GM12878 (cell line): ENCODE data around the gene CASQ1. TPM values are rescaled to one million over a fixed set of nuclear protein-coding genes. Genes with fewer than 3 reads are reported as not detected.

Experiments
- ATAC-seq: fragments of 200-7000 bp; cut with Tn5 transposase; 3 replicates; pipeline ENCODE4 v1.9.1; 2020; ENCODE audit warnings: mild to moderate bottlenecking, moderate library complexity
- BruUV-seq: library from RNA; stranded (reverse); fragments of 400-500 nt; replicated peaks from 2 replicates; lab custom pipeline; 2021; lab: Mats Ljungman, UMichigan
- CTCF ChIA-PET: fragments of 300-600 bp; sonication (Branson Sonifier 250); formaldehyde crosslinking; extraction: SDS; loops from one replicate; lab custom pipeline; 2021; ENCODE audit warnings: inconsistent platforms; lab: Yijun Ruan, JAX
- POLR2A ChIA-PET: fragments of 350-600 bp; formaldehyde crosslinking; extraction: SDS; loops from one replicate; lab custom pipeline; 2021; ENCODE audit warnings: inconsistent platforms; lab: Charles Lee
- RAD21 ChIA-PET: fragments of 300-600 bp; sonication (Branson Sonifier 250); formaldehyde crosslinking; loops from one replicate; lab custom pipeline; 2023; ENCODE audit warnings: antibody characterized with exemption; ENCODE audit not compliant: unreplicated experiment; lab: Charles Lee
- SMC1A ChIA-PET: fragments of 300-600 bp; sonication (Branson Sonifier 250); formaldehyde crosslinking; loops from one replicate; lab custom pipeline; 2023; ENCODE audit not compliant: unreplicated experiment, uncharacterized antibody; lab: Charles Lee
- DNase-seq: peaks from one replicate; pipeline ENCODE4 v3.0.0-alpha.2; 2011; ENCODE audit warnings: low read depth, low spot score
- FAIRE-seq: peaks from 3 replicates; lab custom pipeline; 2011; peaks lifted over from hg19 to GRCh38; lab: Jason Lieb, UNC
- H2AFZ ChIP-seq: 2 replicates; pipeline ENCODE4 v1.6.0; 2011; ENCODE audit warnings: low read depth, low read length, control low read depth; ENCODE audit not compliant: control insufficient read depth
- H3K27ac ChIP-seq: 2 replicates; pipeline ENCODE4 v1.5.1; 2011; ENCODE audit warnings: control low read depth; ENCODE audit not compliant: control insufficient read depth, insufficient read depth
- H3K27me3 ChIP-seq, 2 experiments: replicated peaks in 1 of 2; 2 replicates each; pipeline versions ENCODE4 v1.6.0 to v1.6.1; 2011; ENCODE audit warnings: low read length in 1 of 2; ENCODE audit not compliant: control insufficient read depth in 2 of 2, insufficient read depth in 2 of 2
- H3K36me3 ChIP-seq, 2 experiments: 2 replicates each; pipeline ENCODE4 v1.5.1; 2011; ENCODE audit warnings: low read length in 1 of 2; ENCODE audit not compliant: control insufficient read depth in 2 of 2, insufficient read depth in 2 of 2
- H3K4me1 ChIP-seq: 2 replicates; pipeline ENCODE4 v1.6.1; 2011; ENCODE audit warnings: mild to moderate bottlenecking, low read length, moderate library complexity, mixed read lengths; ENCODE audit not compliant: control insufficient read depth, insufficient read depth
- H3K4me2 ChIP-seq: 2 replicates; pipeline ENCODE4 v1.6.0; 2011; ENCODE audit warnings: control low read depth; ENCODE audit not compliant: control insufficient read depth, insufficient read depth
- H3K4me3 ChIP-seq: fragments of 200-600 bp; sonication (generic); 2 replicates; pipeline ENCODE4 v1.5.1; 2016
- H3K79me2 ChIP-seq: 2 replicates; pipeline ENCODE4 v1.6.0; 2011; ENCODE audit warnings: low read length; ENCODE audit not compliant: control insufficient read depth, insufficient read depth
- H3K9ac ChIP-seq: 2 replicates; pipeline ENCODE4 v1.8.0; 2011; ENCODE audit warnings: low read length, control low read depth, mixed read lengths; ENCODE audit not compliant: control insufficient read depth, insufficient read depth
- H3K9me3 ChIP-seq: replicated peaks from 3 replicates; pipeline ENCODE4 v1.5.1; 2011; ENCODE audit warnings: mild to moderate bottlenecking, low read length; ENCODE audit not compliant: control insufficient read depth, insufficient read depth
- H4K20me1 ChIP-seq: 2 replicates; pipeline ENCODE4 v1.6.0; 2011; ENCODE audit not compliant: control insufficient read depth, insufficient read depth
- CHD4 ChIP-seq: fragments of 200-600 bp; sonication (generic); IDR thresholded peaks from 2 replicates; pipeline ENCODE4 v1.6.1; 2016; ENCODE audit warnings: mild to moderate bottlenecking
- EZH2 ChIP-seq: IDR thresholded peaks from 2 replicates; pipeline ENCODE4 v1.6.1; 2012; ENCODE audit warnings: low read depth, mild to moderate bottlenecking, control low read depth, inconsistent platforms, low read length, borderline replicate concordance; ENCODE audit not compliant: control insufficient read depth
- FOXK2 ChIP-seq: fragments of 450-650 bp; IDR thresholded peaks from 2 replicates; pipeline ENCODE4 v1.6.1; 2017; ENCODE audit warnings: mild to moderate bottlenecking, moderate library complexity
- HDGF ChIP-seq: fragments of 450-650 bp; IDR thresholded peaks from 2 replicates; pipeline ENCODE4 v1.6.1; 2016; ENCODE audit warnings: antibody characterized with exemption
- JUND ChIP-seq: IDR thresholded peaks from 2 replicates; pipeline ENCODE4 v1.6.1; 2012; ENCODE audit warnings: low read depth, mild to moderate bottlenecking, low read length, improper control_type of control experiment, moderate library complexity
- KAT2A ChIP-seq: conservative IDR thresholded peaks from 2 replicates; pipeline ENCODE4 v1.6.1; 2011; ENCODE audit warnings: low read depth, low read length; ENCODE audit not compliant: control insufficient read depth
- NR2C2 ChIP-seq: IDR thresholded peaks from 2 replicates; pipeline ENCODE4 v1.6.1; 2011; ENCODE audit warnings: borderline replicate concordance, low read depth; ENCODE audit not compliant: control insufficient read depth, insufficient read length
- NR2F1 ChIP-seq: fragments of 450-650 bp; conservative IDR thresholded peaks from 2 replicates; pipeline ENCODE4 v1.6.1; 2017; ENCODE audit warnings: mild to moderate bottlenecking
- POLR2AphosphoS2 ChIP-seq: IDR thresholded peaks from 2 replicates; pipeline ENCODE4 v1.6.1; 2011; ENCODE audit warnings: low read depth, mild to moderate bottlenecking, low read length, improper control_type of control experiment, moderate library complexity
- POU2F2 ChIP-seq: IDR thresholded peaks from 3 replicates; pipeline ENCODE4 v1.6.1; 2011; ENCODE audit warnings: low read depth, mild to moderate bottlenecking, low read length, borderline replicate concordance
- SMAD1 ChIP-seq: fragments of 450-650 bp; IDR thresholded peaks from 2 replicates; pipeline ENCODE4 v1.6.1; 2018; ENCODE audit warnings: mild to moderate bottlenecking, low read depth; ENCODE audit not compliant: partially characterized antibody
- STAT3 ChIP-seq: IDR thresholded peaks from 2 replicates; pipeline ENCODE4 v1.6.1; 2011; ENCODE audit warnings: low read depth, low read length, improper control_type of control experiment
- TCF12 ChIP-seq: IDR thresholded peaks from 2 replicates; pipeline ENCODE4 v1.6.1; 2011; ENCODE audit warnings: low read depth, mild to moderate bottlenecking, low read length
- YY1 ChIP-seq: IDR thresholded peaks from 2 replicates; pipeline ENCODE4 v1.6.1; 2011; ENCODE audit warnings: low read depth, mild to moderate bottlenecking, low read length
- ZNF384 ChIP-seq: IDR thresholded peaks from 2 replicates; pipeline ENCODE4 v1.6.1; 2012; ENCODE audit warnings: low read depth, mild to moderate bottlenecking, low read length, improper control_type of control experiment, borderline replicate concordance
- WGBS: methylation state at CpG from one replicate; pipeline ENCODE4 v1.1.6; 2016; ENCODE audit warnings: low lambda C conversion rate; ENCODE audit not compliant: insufficient replicate concordance, insufficient coverage; ENCODE audit errors: missing lambda C conversion rate; 5-methylcytosine and 5-hydroxymethylcytosine counted together
- in situ Hi-C: fragments of 300-500 bp; cut with MboI; formaldehyde crosslinking; loops from 9 replicates; pipeline ENCODE4 v1.14.3; 2018; ENCODE audit warnings: mixed read lengths
- intact Hi-C: fragments of 100-400 bp; cut with micrococcal nuclease; formaldehyde crosslinking; loops from one replicate; pipeline ENCODE4 v1.14.2; 2022; ENCODE audit not compliant: unreplicated experiment
- polyA plus RNA-seq, 11 experiments: library from polyadenylated mRNA; depleted of rRNA in 4 of 11; unstranded in 6 of 11; stranded (reverse) in 5 of 11; fragments of >200 nt; fragmentation: Nextera tagmentation in 4 of 11; fragmentation: Illumina TruSeq in 1 of 11; extraction: Ambion mirVana in 4 of 11; extraction: Trizol in 1 of 11; gene quantifications; 1 replicate in 1 of 11; 2 replicates in 10 of 11; pipeline versions ENCODE4 v1.2.1 to v1.2.3, GENCODE V29; 2011 to 2016; ENCODE audit warnings: inconsistent platforms in 2 of 11, missing spikeins in 2 of 11, low read depth in 1 of 11
- total RNA-seq, 4 experiments: library from RNA; depleted of rRNA in 3 of 4; stranded (reverse); fragments of >200 nt in 3 of 4; fragmentation: Illumina TruSeq in 1 of 4; extraction: Trizol in 1 of 4; gene quantifications; 2 replicates each; pipeline versions ENCODE4 v1.2.1 to v1.2.3, GENCODE V29; 2013 to 2021
- TF ChIP-seq, protein P1 (sequence below), 3 experiments: IDR thresholded peaks in 2 of 3; conservative IDR thresholded peaks in 1 of 3; 2 replicates each; pipeline ENCODE4 v1.5.1; 2011; ENCODE audit warnings: low read depth in 3 of 3, low read length in 3 of 3, mild to moderate bottlenecking in 3 of 3, control low read depth in 2 of 3, moderate library complexity in 2 of 3, inconsistent platforms in 1 of 3, mixed read lengths in 1 of 3; ENCODE audit not compliant: control insufficient read depth in 2 of 3, insufficient read depth in 1 of 3; ENCODE audit errors: extremely low read depth in 1 of 3
- TF ChIP-seq, protein P2 (sequence below): fragments of 150-350 bp; IDR thresholded peaks from 2 replicates; pipeline ENCODE4 v1.6.1; 2016; ENCODE audit warnings: low read depth, low read length

The CASQ1 gene
- total and polyA plus RNA-seq, 10 of the 15 experiments (the other 5 are each of a cell fraction or from before 2014, with no cell fraction given): 0.10 to 0.77 (median 0.34) TPM

DNA sequence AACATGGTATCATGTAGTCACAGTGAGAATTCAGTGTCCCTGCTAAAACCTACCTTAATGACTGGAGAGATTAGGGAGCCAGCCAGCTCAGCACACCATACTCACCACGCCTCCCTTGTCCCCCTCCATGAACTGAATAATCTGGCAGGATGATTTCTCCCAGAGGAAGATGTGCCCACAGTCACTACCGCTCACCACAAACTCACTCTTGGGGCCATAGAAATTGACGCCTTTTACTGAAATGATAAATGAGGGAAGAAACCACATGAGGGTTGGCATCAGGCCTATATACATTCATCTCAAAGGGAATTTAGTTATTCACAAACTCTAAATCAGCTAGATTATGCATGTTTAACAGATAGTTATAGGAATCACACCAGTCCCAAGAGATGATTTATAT is 32.2 kb downstream of the CASQ1 start (continued):
- TF ChIP-seq, protein P1, sequence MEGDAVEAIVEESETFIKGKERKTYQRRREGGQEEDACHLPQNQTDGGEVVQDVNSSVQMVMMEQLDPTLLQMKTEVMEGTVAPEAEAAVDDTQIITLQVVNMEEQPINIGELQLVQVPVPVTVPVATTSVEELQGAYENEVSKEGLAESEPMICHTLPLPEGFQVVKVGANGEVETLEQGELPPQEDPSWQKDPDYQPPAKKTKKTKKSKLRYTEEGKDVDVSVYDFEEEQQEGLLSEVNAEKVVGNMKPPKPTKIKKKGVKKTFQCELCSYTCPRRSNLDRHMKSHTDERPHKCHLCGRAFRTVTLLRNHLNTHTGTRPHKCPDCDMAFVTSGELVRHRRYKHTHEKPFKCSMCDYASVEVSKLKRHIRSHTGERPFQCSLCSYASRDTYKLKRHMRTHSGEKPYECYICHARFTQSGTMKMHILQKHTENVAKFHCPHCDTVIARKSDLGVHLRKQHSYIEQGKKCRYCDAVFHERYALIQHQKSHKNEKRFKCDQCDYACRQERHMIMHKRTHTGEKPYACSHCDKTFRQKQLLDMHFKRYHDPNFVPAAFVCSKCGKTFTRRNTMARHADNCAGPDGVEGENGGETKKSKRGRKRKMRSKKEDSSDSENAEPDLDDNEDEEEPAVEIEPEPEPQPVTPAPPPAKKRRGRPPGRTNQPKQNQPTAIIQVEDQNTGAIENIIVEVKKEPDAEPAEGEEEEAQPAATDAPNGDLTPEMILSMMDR (IDR thresholded peaks at IDR 0.05 in 2 of 3, conservative IDR thresholded peaks at IDR 0.05 in 1 of 3; ENCODE audit: control insufficient read depth in 2 of 3, extremely low read depth in 1 of 3, insufficient read depth in 1 of 3, low read depth in 3 of 3, low read length in 3 of 3): no peak
- no peak for TF ChIP-seq JUND
- no peak for TF ChIP-seq POU2F2
- TF ChIP-seq NR2F1: no peak
- no peak for TF ChIP-seq YY1
- no peak for TF ChIP-seq POLR2AphosphoS2
- no peak for TF ChIP-seq NR2C2
- TF ChIP-seq HDGF: no peak

DNA sequence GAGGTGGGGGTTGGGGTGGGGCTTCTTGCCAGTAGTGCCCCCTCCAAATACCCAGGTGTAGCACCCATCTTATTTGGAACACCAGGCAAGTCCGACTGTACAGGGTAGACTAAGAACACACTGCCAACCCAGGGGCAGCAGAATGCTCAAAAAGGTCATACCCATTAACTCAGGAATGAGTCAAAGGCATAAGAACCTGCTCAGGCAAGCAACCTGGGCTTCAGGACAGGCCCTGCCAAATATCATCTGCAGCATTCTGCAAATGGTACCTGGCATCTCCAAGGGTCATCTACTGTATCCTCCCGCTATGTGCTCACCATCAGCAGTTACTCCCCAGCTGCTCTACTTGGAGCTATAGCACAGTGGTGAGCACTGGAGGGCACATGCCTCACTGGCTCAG is 34.2 kb downstream of the CASQ1 start:
- no peak for ATAC-seq
- Histone ChIP-seq H4K20me1 (no peaks in the 10 kb centered on the region), H3K4me1 (no peaks in the 10 kb centered on the region; the same call in 1 of the 2 replicates), H3K9me3 (no peaks in the 10 kb centered on the region), H3K36me3 (peaks cover 27 to 41% of the 10 kb centered on the region in 2 experiments), H3K4me2 (no peak overlapping the region), H3K9ac (no peak overlapping the region), H2AFZ (no peak overlapping the region), H3K79me2 (no peaks in the 10 kb centered on the region), H3K27ac (no peak overlapping the region), H3K4me3 (no peak overlapping the region), H3K27me3 (no peaks in the 10 kb centered on the region)
- DNase-seq: no peak
- ChIA-PET POLR2A (no interaction called here), CTCF (interaction anchor here (2.1 to 6.3 kb wide), 2 partner anchors 26 to 152 kb away, joined by 6 to 40 read pairs; no protein-coding TSS in a partner anchor), SMC1A (interaction anchor here (1.0 to 1.6 kb wide), 5 partner anchors 13 to 78 kb away, joined by 3 to 5 read pairs (median 3); no protein-coding TSS in a partner anchor), RAD21 (no interaction called here)
- WGBS: 97% methylated on average over 2 of the region's 2 CpGs
- no TSS peak for BruUV-seq
- intact Hi-C loops: no loop called here
- FAIRE-seq: no peak
- in situ Hi-C loops: no loop called here
- TF ChIP-seq FOXK2 (no peak), NR2F1 (no peak), STAT3 (no peak), SMAD1 (no peak), TCF12 (no peak), ZNF384 (no peak), CHD4 (no peak), KAT2A (no peak), EZH2 (no peak)
- TF ChIP-seq, protein P2, sequence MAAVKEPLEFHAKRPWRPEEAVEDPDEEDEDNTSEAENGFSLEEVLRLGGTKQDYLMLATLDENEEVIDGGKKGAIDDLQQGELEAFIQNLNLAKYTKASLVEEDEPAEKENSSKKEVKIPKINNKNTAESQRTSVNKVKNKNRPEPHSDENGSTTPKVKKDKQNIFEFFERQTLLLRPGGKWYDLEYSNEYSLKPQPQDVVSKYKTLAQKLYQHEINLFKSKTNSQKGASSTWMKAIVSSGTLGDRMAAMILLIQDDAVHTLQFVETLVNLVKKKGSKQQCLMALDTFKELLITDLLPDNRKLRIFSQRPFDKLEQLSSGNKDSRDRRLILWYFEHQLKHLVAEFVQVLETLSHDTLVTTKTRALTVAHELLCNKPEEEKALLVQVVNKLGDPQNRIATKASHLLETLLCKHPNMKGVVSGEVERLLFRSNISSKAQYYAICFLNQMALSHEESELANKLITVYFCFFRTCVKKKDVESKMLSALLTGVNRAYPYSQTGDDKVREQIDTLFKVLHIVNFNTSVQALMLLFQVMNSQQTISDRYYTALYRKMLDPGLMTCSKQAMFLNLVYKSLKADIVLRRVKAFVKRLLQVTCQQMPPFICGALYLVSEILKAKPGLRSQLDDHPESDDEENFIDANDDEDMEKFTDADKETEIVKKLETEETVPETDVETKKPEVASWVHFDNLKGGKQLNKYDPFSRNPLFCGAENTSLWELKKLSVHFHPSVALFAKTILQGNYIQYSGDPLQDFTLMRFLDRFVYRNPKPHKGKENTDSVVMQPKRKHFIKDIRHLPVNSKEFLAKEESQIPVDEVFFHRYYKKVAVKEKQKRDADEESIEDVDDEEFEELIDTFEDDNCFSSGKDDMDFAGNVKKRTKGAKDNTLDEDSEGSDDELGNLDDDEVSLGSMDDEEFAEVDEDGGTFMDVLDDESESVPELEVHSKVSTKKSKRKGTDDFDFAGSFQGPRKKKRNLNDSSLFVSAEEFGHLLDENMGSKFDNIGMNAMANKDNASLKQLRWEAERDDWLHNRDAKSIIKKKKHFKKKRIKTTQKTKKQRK: no peak
